Suprapubic skin (tissue), 4 donors: ENCODE measurements around the gene NEU4. TPM values are rescaled to one million over a fixed set of nuclear protein-coding genes. Genes with fewer than 3 reads are reported as not detected.

Experiments
- DNase-seq, 2 donors: peaks; one replicate each; pipeline ENCODE4 v3.0.0-alpha.2; 2019; ENCODE audit warnings: low spot score in 2 of 2
- H3K27ac ChIP-seq: fragments of 200-600 bp; sonication (generic); one replicate; pipeline ENCODE4 v1.5.1; 2019
- H3K27me3 ChIP-seq: fragments of 200-600 bp; sonication (generic); one replicate; pipeline ENCODE4 v1.5.1; 2019
- H3K36me3 ChIP-seq: fragments of 200-600 bp; sonication (generic); one replicate; pipeline ENCODE4 v1.5.1; 2019
- H3K4me1 ChIP-seq: fragments of 200-600 bp; sonication (generic); one replicate; pipeline ENCODE4 v1.5.1; 2019
- H3K4me3 ChIP-seq: fragments of 200-600 bp; sonication (generic); one replicate; pipeline ENCODE4 v1.5.1; 2019; ENCODE audit warnings: mild to moderate bottlenecking
- H3K9me3 ChIP-seq: fragments of 200-600 bp; sonication (generic); one replicate; pipeline ENCODE4 v1.5.1; 2019
- EP300 ChIP-seq: sonication (generic); formaldehyde crosslinking; IDR thresholded peaks from one replicate; pipeline ENCODE4 v1.6.1; 2017; ENCODE audit warnings: antibody characterized with exemption
- POLR2A ChIP-seq, 2 donors: fragments of 450-650 bp; IDR thresholded peaks; one replicate each; pipeline ENCODE4 v1.6.1; 2017; ENCODE audit warnings: antibody characterized with exemption in 2 of 2, mild to moderate bottlenecking in 2 of 2, moderate library complexity in 2 of 2
- POLR2AphosphoS5 ChIP-seq, 3 donors: sonication (generic); formaldehyde crosslinking; IDR thresholded peaks; one replicate each; pipeline ENCODE4 v1.6.1; 2017; ENCODE audit warnings: antibody characterized with exemption in 3 of 3
- WGBS: methylation state at CpG from one replicate; pipeline ENCODE4 v1.1.5; 2018; 5-methylcytosine and 5-hydroxymethylcytosine counted together
- total RNA-seq, 4 donors: library from RNA; depleted of rRNA; stranded (reverse); fragments of >200 nt; gene quantifications; one replicate each; pipeline ENCODE4 v1.1.0, GENCODE V29; 2016
- TF ChIP-seq, protein P1 (sequence below), 2 donors: fragments of 200-600 bp in 1 of 2; fragments of 450-650 bp in 1 of 2; sonication (generic) in 1 of 2; IDR thresholded peaks; one replicate each; pipeline ENCODE4 v1.5.1; 2016 to 2019; ENCODE audit warnings: antibody characterized with exemption in 2 of 2, mild to moderate bottlenecking in 1 of 2, moderate library complexity in 1 of 2

NEU4 gene
- total RNA-seq, 4 donors from 2014 or later, result 0.21 to 0.70 TPM; not detected in 2

DNA sequence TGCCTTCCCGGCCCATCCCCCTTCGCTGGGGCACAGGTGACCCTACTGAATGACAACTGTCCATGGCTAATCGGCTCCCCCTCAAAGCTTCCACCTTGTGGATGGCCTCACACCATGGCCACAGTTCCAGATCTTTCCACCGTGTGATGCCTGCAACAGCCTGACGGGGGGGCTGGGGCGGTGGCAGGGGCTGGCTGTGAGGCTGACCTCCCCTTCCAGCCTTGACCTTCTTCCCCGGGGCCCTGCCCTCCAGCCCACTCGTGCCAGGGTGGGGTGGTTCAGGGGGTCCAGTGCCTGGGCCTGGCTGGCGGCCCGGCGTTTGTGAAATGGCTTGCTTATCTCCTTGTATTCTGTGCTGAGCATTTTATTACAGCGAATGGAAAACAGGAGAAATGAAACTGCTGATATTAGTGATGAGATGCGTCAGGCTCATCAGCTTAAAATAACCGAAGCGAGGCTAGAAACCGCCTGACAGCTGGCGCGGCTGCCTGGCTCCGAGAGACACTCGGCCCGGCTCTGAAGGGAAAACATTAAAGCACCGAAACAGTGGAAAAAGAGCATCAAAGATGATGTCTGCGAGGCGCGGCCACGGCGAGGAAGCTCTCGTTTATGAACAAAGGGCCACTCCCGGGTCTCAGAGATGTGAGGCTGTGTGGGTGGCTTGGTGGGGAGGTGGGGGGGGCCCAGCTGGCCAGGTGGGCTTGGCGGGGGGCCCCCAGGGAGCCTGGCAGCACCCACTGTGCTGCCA is 50.6 kb downstream of the NEU4 start:
- 20% methylated on average over 30 of the region's 30 CpGs for WGBS
- H3K4me3 ChIP-seq, result peak overlapping the region; percentile 22
- H3K27ac ChIP-seq, result peak overlapping the region; percentile 79
- H3K36me3 ChIP-seq, result no peaks in the 10 kb centered on the region
- H3K27me3 ChIP-seq, result peaks cover 24% of the 10 kb centered on the region
- no peaks in the 10 kb centered on the region for H3K9me3 ChIP-seq
- peaks cover 31% of the 10 kb centered on the region for H3K4me1 ChIP-seq
- TF ChIP-seq, protein P1, sequence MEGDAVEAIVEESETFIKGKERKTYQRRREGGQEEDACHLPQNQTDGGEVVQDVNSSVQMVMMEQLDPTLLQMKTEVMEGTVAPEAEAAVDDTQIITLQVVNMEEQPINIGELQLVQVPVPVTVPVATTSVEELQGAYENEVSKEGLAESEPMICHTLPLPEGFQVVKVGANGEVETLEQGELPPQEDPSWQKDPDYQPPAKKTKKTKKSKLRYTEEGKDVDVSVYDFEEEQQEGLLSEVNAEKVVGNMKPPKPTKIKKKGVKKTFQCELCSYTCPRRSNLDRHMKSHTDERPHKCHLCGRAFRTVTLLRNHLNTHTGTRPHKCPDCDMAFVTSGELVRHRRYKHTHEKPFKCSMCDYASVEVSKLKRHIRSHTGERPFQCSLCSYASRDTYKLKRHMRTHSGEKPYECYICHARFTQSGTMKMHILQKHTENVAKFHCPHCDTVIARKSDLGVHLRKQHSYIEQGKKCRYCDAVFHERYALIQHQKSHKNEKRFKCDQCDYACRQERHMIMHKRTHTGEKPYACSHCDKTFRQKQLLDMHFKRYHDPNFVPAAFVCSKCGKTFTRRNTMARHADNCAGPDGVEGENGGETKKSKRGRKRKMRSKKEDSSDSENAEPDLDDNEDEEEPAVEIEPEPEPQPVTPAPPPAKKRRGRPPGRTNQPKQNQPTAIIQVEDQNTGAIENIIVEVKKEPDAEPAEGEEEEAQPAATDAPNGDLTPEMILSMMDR (IDR thresholded peaks at IDR 0.05), result no peak
- TF ChIP-seq POLR2AphosphoS5 (IDR thresholded peaks at IDR 0.05) (no peak), EP300 (no peak), POLR2A (IDR thresholded peaks at IDR 0.05) (no peak)
- peak; percentile 80 to 82 for DNase-seq

DNA sequence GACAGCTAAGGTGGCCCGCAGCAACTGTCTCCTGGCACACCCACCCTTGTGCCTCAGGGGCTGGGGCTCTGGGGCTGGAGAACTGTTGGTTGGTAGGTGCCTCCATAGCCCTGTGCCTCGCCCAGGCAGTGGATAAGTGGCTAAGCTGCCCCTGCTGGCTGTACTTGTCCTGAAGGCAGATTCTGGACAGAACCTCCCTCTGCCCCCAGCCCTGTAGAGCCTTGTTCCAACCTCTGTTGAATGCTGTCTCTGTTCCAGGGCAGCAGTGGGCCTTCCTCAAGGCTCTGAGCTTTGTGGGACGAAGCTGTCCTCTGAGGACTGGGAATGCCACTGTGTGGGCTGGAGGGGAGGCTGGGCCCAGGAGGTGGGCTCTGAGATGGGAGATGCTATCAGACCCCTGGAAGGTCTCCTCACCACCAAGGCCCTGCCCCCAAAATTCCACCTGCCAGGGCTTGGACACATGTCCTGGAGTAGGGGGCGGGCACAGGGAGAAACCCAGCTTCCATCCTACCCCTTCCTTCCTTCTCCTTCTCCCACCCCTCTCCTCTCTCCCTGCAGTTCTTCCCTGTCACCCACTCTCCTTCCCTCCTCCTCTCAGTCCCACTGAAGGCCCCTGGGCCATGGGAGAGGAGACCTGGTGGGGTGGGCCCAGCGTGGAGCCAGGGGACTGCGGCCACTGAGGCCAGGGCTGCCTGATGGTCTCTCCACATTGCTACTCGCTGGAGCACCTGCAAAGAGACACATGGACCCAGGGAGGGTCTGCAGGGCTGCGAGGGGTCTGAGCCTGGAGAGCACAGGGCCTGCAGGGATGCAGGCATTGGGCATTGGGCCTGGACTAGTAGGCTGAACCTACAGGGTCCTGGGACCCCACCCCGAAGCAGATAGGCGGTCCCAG is 51.4 kb downstream of the NEU4 start:
- TF ChIP-seq POLR2A (IDR thresholded peaks at IDR 0.05), result no peak
- TF ChIP-seq EP300, result no peak
- TF ChIP-seq POLR2AphosphoS5 (IDR thresholded peaks at IDR 0.05), result no peak
- TF ChIP-seq, protein P1 (IDR thresholded peaks at IDR 0.05), result no peak
- whole genome bisulfite sequencing, result 87% methylated on average over 9 of the region's 10 CpGs
- H3K4me3 ChIP-seq, result peak overlapping the region; percentile 22

DNA sequence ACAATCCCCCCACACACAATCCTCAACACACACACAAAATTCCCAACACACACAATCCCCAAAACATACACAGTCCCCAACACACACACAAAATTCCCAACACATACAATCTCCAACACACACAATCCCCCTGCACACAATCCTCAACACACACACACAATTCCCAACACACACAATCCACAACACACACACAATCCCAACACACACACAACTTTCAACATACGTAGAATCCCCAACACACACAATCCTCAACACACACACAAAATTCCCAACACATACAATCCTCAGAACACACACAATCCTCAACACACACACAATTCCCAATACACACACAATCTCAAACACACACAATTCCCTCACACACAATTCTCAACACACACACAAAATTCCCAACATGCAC is 52.3 kb downstream of the NEU4 start:
- Histone ChIP-seq H3K36me3 (no peaks in the 10 kb centered on the region), H3K27me3 (peaks cover 40% of the 10 kb centered on the region), H3K4me3 (no peak overlapping the region), H3K27ac (no peak overlapping the region), H3K4me1 (peaks cover 31% of the 10 kb centered on the region), H3K9me3 (no peaks in the 10 kb centered on the region)
- TF ChIP-seq EP300, result no peak
- TF ChIP-seq POLR2AphosphoS5 (IDR thresholded peaks at IDR 0.05), result no peak
- TF ChIP-seq POLR2A (IDR thresholded peaks at IDR 0.05), result no peak
- TF ChIP-seq, protein P1 (IDR thresholded peaks at IDR 0.05), result no peak
- no peak for DNase-seq
- WGBS, result 96% methylated on average over 1 of the region's 1 CpG

More for the DNA sequence above, 51.4 kb downstream of the NEU4 start:
- H3K36me3 ChIP-seq, result no peaks in the 10 kb centered on the region
- no peaks in the 10 kb centered on the region for H3K9me3 ChIP-seq
- H3K4me1 ChIP-seq, result peaks cover 31% of the 10 kb centered on the region
- H3K27ac ChIP-seq, result peak overlapping the region; percentile 79
- DNase-seq, result peak; percentile 63 to 74
- H3K27me3 ChIP-seq, result peaks cover 32% of the 10 kb centered on the region

DNA sequence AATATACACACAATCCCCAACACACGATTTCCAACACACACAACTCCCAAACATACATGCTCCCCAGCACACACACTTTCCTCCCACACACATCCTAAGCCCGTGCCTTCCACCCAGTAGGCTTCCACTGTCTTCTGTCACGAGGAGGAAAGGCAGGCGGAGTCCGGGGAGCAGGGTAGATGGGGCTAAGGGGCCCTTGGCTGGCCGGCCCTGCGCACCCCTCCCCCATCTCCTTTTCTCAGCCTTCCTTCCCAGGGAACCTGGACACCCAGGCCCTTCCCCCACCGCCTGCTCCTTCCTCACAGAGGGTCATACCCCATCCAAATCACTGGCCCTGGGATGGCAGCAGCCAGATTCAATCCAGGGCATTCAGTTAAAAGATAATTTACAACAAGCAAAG is 53.1 kb downstream of the NEU4 start:
- Histone ChIP-seq H3K36me3 (no peaks in the 10 kb centered on the region), H3K9me3 (no peaks in the 10 kb centered on the region), H3K4me3 (no peak overlapping the region), H3K27ac (no peak overlapping the region), H3K27me3 (peaks cover 48% of the 10 kb centered on the region), H3K4me1 (peaks cover 31% of the 10 kb centered on the region)
- TF ChIP-seq, protein P1 (IDR thresholded peaks at IDR 0.05), result no peak
- TF ChIP-seq EP300 (no peak), POLR2A (IDR thresholded peaks at IDR 0.05) (no peak), POLR2AphosphoS5 (IDR thresholded peaks at IDR 0.05) (no peak)
- WGBS, result 75% methylated on average over 8 of the region's 8 CpGs
- no peak for DNase-seq
